GM23338 (cell line): ENCODE measurements around the gene RPL32. TPM values are rescaled to one million over a fixed set of nuclear protein-coding genes. Genes with fewer than 3 reads are reported as not detected.

Experiments
- CREB1 ChIP-seq: fragments of 250-450 bp; sonication (Bioruptor Pico); IDR thresholded peaks from 2 replicates; pipeline ENCODE4 v1.5.0; 2020; ENCODE audit warnings: low read depth, mild to moderate bottlenecking, moderate library complexity
- CTCF ChIP-seq, 2 experiments: fragments of 200-600 bp in 1 of 2; sonication (generic) in 1 of 2; conservative IDR thresholded peaks; 2 replicates each; pipeline versions ENCODE4 v1.5.1 to v1.6.1; 2016 to 2017; ENCODE audit warnings: antibody characterized with exemption in 2 of 2, low read depth in 2 of 2, mild to moderate bottlenecking in 2 of 2, moderate library complexity in 1 of 2
- ETS1 ChIP-seq: IDR thresholded peaks from 2 replicates; pipeline ENCODE4 v1.6.1; 2016; ENCODE audit warnings: antibody characterized with exemption
- EZH2 ChIP-seq: fragments of 200-600 bp; sonication (generic); IDR thresholded peaks from one replicate; pipeline ENCODE4 v1.8.0; 2017; ENCODE audit warnings: antibody characterized with exemption, mild to moderate bottlenecking, low read depth; ENCODE audit not compliant: unreplicated experiment
- EZH2phosphoT487 ChIP-seq: fragments of 200-600 bp; sonication (generic); IDR thresholded peaks from one replicate; pipeline ENCODE4 v1.8.1; 2018; ENCODE audit warnings: antibody characterized with exemption; ENCODE audit not compliant: unreplicated experiment
- JUNB ChIP-seq: IDR thresholded peaks from one replicate; pipeline ENCODE4 v1.6.1; 2016; ENCODE audit warnings: antibody characterized with exemption; ENCODE audit not compliant: unreplicated experiment
- STAT1 ChIP-seq: IDR thresholded peaks from one replicate; pipeline ENCODE4 v1.6.1; 2016; ENCODE audit warnings: antibody characterized with exemption; ENCODE audit not compliant: unreplicated experiment
- ZNF114 ChIP-seq: fragments of 250-450 bp; sonication (Bioruptor Pico); IDR thresholded peaks from 2 replicates; pipeline ENCODE4 v1.5.0; 2020; ENCODE audit warnings: mild to moderate bottlenecking, moderate library complexity
- ZNF462 ChIP-seq: fragments of 250-450 bp; sonication (Bioruptor Pico); IDR thresholded peaks from 2 replicates; pipeline ENCODE4 v1.5.0; 2020; ENCODE audit warnings: mild to moderate bottlenecking, moderate library complexity
- polyA plus RNA-seq: library from polyadenylated mRNA; unstranded; fragments of >200 nt; fragmentation: Nextera tagmentation; extraction: Ambion mirVana; gene quantifications from 2 replicates; pipeline ENCODE4 v1.2.1, GENCODE V29; 2016
- total RNA-seq: library from RNA; depleted of rRNA; stranded (reverse); fragments of >200 nt; shearing (Covaris generic); gene quantifications from 2 replicates; pipeline ENCODE4 v1.2.3, GENCODE V29; 2014

RPL32 gene
- total and polyA plus RNA-seq, 2 experiments from 2014 or later = 561 to 2,550 TPM

- TF ChIP-seq ZNF462 (CRISPR knock-in tag) = no peak
- TF ChIP-seq STAT1 = no peak
- no peak for TF ChIP-seq ZNF114 (CRISPR knock-in tag)
- TF ChIP-seq ETS1 = no peak
- TF ChIP-seq CTCF (conservative IDR thresholded peaks at IDR 0.05; ENCODE audit: low read depth in 2 of 2) = no peak
- TF ChIP-seq CREB1 (CRISPR knock-in tag) = no peak
- no peak for TF ChIP-seq EZH2phosphoT487
- no peak for TF ChIP-seq EZH2
- TF ChIP-seq JUNB = no peak
Measured at GRCh38 chr3:12885583-12885930, 44.2 kb upstream of the RPL32 start (continued).
